Esophagus muscularis mucosa (tissue), 4 donors: ENCODE data around the gene GNB3. TPM values are rescaled to one million over a fixed set of nuclear protein-coding genes. Genes with fewer than 3 reads are reported as not detected.

Source experiments
- DNase-seq: peaks from one replicate; pipeline ENCODE4 v3.0.0-alpha.2; 2017; ENCODE audit errors: extremely low spot score
- H3K27ac ChIP-seq, 4 donors: fragments of 200-600 bp; sonication (generic); replicated peaks in 1 of 4; 1 replicate in 3 of 4; 2 replicates in 1 of 4; pipeline ENCODE4 v1.5.1; 2016 to 2019; ENCODE audit warnings: mild to moderate bottlenecking in 1 of 4
- H3K27me3 ChIP-seq, 4 donors: fragments of 200-600 bp; sonication (generic); one replicate each; pipeline versions ENCODE4 v1.5.1 to v1.6.0; 2016 to 2019
- H3K36me3 ChIP-seq, 4 donors: fragments of 200-600 bp; sonication (generic); one replicate each; pipeline ENCODE4 v1.5.1; 2016 to 2019
- H3K4me1 ChIP-seq, 4 donors: fragments of 200-600 bp; sonication (generic); one replicate each; pipeline ENCODE4 v1.5.1; 2016 to 2019
- H3K4me3 ChIP-seq, 4 donors: fragments of 200-600 bp; sonication (generic); 1 replicate in 2 of 4; 2 replicates in 2 of 4; pipeline ENCODE4 v1.5.1; 2016 to 2019; ENCODE audit warnings: mild to moderate bottlenecking in 4 of 4, moderate library complexity in 1 of 4
- H3K9me3 ChIP-seq, 4 donors: fragments of 200-600 bp; sonication (generic); 1 replicate in 3 of 4; 2 replicates in 1 of 4; pipeline ENCODE4 v1.5.1; 2016 to 2019
- EP300 ChIP-seq: sonication (generic); formaldehyde crosslinking; IDR thresholded peaks from one replicate; pipeline ENCODE4 v1.6.1; 2017; ENCODE audit warnings: antibody characterized with exemption
- POLR2A ChIP-seq: fragments of 450-650 bp; IDR thresholded peaks from one replicate; pipeline ENCODE4 v1.6.1; 2017; ENCODE audit warnings: antibody characterized with exemption, moderate library complexity, mild to moderate bottlenecking, low read depth
- POLR2AphosphoS5 ChIP-seq, 2 donors: sonication (generic); formaldehyde crosslinking; IDR thresholded peaks; one replicate each; pipeline ENCODE4 v1.6.1; 2017; ENCODE audit warnings: antibody characterized with exemption in 2 of 2
- WGBS: methylation state at CpG from one replicate; pipeline ENCODE4 v1.1.5; 2018; 5-methylcytosine and 5-hydroxymethylcytosine counted together
- intact Hi-C: fragments of 100-400 bp; cut with DNase I; formaldehyde crosslinking; loops from one replicate; pipeline ENCODE4 v1.15.1; 2023
- total RNA-seq, 4 donors: library from RNA; depleted of rRNA; stranded (reverse); fragments of >200 nt; gene quantifications; one replicate each; pipeline versions ENCODE4 v1.1.0 to v1.2.1, GENCODE V29; 2016
- TF ChIP-seq, protein P1 (sequence below), 3 experiments: fragments of 200-600 bp in 2 of 3; fragments of 450-650 bp in 1 of 3; sonication (generic) in 2 of 3; IDR thresholded peaks; one replicate each; pipeline ENCODE4 v1.5.1; 2017 to 2019; ENCODE audit warnings: antibody characterized with exemption in 3 of 3, mild to moderate bottlenecking in 2 of 3, moderate library complexity in 1 of 3

Gene GNB3
- total RNA-seq, 4 donors from 2014 or later, result 0.39 to 1.7 (median 0.46) TPM

- TF ChIP-seq POLR2AphosphoS5 (IDR thresholded peaks at IDR 0.05), result peak in 1 of 2 donors; percentile 58
- TF ChIP-seq POLR2A, result no peak
- TF ChIP-seq, protein P1, sequence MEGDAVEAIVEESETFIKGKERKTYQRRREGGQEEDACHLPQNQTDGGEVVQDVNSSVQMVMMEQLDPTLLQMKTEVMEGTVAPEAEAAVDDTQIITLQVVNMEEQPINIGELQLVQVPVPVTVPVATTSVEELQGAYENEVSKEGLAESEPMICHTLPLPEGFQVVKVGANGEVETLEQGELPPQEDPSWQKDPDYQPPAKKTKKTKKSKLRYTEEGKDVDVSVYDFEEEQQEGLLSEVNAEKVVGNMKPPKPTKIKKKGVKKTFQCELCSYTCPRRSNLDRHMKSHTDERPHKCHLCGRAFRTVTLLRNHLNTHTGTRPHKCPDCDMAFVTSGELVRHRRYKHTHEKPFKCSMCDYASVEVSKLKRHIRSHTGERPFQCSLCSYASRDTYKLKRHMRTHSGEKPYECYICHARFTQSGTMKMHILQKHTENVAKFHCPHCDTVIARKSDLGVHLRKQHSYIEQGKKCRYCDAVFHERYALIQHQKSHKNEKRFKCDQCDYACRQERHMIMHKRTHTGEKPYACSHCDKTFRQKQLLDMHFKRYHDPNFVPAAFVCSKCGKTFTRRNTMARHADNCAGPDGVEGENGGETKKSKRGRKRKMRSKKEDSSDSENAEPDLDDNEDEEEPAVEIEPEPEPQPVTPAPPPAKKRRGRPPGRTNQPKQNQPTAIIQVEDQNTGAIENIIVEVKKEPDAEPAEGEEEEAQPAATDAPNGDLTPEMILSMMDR (IDR thresholded peaks at IDR 0.05), result peak; percentile 84 to 95 (median 92)
- peak overlapping the region; percentile 14 to 46 (median 26) for H3K4me3 ChIP-seq
- 14% methylated on average over 6 of the region's 19 CpGs for WGBS
- peaks cover 0 to 38% (median 5%) of the 10 kb centered on the region in 4 donors for H3K27me3 ChIP-seq
- H3K27ac ChIP-seq, result peak overlapping the region in 2 of 4 donors; percentile 20 to 21
- H3K36me3 ChIP-seq, result peaks cover 0 to 5% (median 2%) of the 10 kb centered on the region in 4 donors
- intact Hi-C loops, result loop anchor here (5.0 kb wide), 2 partner anchors 73 to 208 kb away; partner anchors contain the start of gene MLF2
- peak; percentile 97 for DNase-seq
- no peaks in the 10 kb centered on the region for H3K9me3 ChIP-seq
- H3K4me1 ChIP-seq, result peaks cover 30 to 80% (median 74%) of the 10 kb centered on the region in 4 donors
Measured at GRCh38 chr12:6825398-6826124, 15.2 kb upstream of the GNB3 start.

DNA sequence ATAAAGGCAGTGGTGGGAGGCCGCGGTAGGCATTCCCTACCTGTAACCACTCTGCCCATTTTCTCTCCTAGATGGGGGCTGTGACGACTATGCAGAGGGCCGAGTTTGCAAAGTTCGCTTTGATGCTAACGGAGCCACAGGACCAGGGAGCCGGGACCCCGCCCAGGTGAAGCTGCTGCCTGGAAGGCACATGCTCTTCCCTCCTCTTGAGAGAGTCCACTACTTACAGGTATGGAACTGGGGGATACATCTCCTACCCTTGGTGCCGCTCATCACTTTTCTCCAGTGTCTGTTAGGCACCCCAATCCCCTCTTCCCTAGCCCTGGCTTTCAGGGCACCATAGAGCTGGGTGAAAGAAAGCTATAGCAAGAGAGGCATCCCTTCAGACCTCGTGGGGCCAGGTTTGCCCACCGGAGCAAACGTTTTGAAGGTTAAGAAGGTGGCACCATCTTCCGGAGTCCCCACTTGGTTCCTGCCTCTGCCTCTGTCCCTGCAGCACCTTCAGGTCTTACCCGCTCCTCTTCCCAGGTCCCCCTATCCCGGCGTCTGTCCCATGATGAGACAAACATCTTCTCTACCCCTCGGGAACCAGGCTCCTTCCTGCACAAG lies 14.5 kb upstream of the GNB3 start:
- intact Hi-C loops, result loop anchor here (5.0 kb wide), 2 partner anchors 74 to 209 kb away; partner anchors contain the start of gene MLF2
- 72% methylated on average over 16 of the region's 17 CpGs for WGBS
- H3K27ac ChIP-seq, result peak overlapping the region in 1 of 4 donors; percentile 64
- H3K9me3 ChIP-seq, result no peaks in the 10 kb centered on the region
- TF ChIP-seq POLR2AphosphoS5 (IDR thresholded peaks at IDR 0.05) (no peak), EP300 (no peak), POLR2A (no peak)
- TF ChIP-seq, protein P1 (IDR thresholded peaks at IDR 0.05), result no peak
- peaks cover 0 to 38% (median 5%) of the 10 kb centered on the region in 4 donors for H3K27me3 ChIP-seq
- peaks cover 0 to 11% (median 5%) of the 10 kb centered on the region in 4 donors for H3K36me3 ChIP-seq
- DNase-seq, result no peak
- no peak overlapping the region for H3K4me3 ChIP-seq
- H3K4me1 ChIP-seq, result peaks cover 30 to 75% (median 68%) of the 10 kb centered on the region in 4 donors

- DNase-seq, result no peak
- Histone ChIP-seq H3K36me3 (peaks cover 0 to 18% (median 9%) of the 10 kb centered on the region in 4 donors), H3K9me3 (no peaks in the 10 kb centered on the region), H3K4me1 (peaks cover 28 to 68% (median 62%) of the 10 kb centered on the region in 4 donors), H3K27ac (peak overlapping the region; percentile 49 to 88 (median 67)), H3K27me3 (peaks cover 0 to 36% (median 5%) of the 10 kb centered on the region in 4 donors), H3K4me3 (peak overlapping the region in 1 of 4 donors; percentile 90)
- TF ChIP-seq EP300, result no peak
- no peak for TF ChIP-seq POLR2AphosphoS5 (IDR thresholded peaks at IDR 0.05)
- TF ChIP-seq, protein P1 (IDR thresholded peaks at IDR 0.05), result no peak
- no peak for TF ChIP-seq POLR2A
- 79% methylated on average over 19 of the region's 22 CpGs for WGBS
- intact Hi-C loops, result loop anchor here (5.0 kb wide), 2 partner anchors 75 to 210 kb away; partner anchors contain the start of gene MLF2
Measured at GRCh38 chr12:6826734-6827436, 13.8 kb upstream of the GNB3 start.

- intact Hi-C loops, result loop anchor here (5.0 kb wide), 2 partner anchors 75 to 210 kb away; partner anchors contain the start of gene MLF2
- peaks cover 24 to 62% (median 56%) of the 10 kb centered on the region in 4 donors for H3K4me1 ChIP-seq
- peaks cover 0 to 30% (median 4%) of the 10 kb centered on the region in 4 donors for H3K27me3 ChIP-seq
- H3K36me3 ChIP-seq, result peaks cover 0 to 24% (median 12%) of the 10 kb centered on the region in 4 donors
- peak overlapping the region; percentile 49 to 88 (median 67) for H3K27ac ChIP-seq
- TF ChIP-seq EP300, result no peak
- TF ChIP-seq POLR2AphosphoS5 (IDR thresholded peaks at IDR 0.05), result peak; percentile 44 to 70
- no peaks in the 10 kb centered on the region for H3K9me3 ChIP-seq
- DNase-seq, result peak; percentile 95
- H3K4me3 ChIP-seq, result peak overlapping the region in 3 of 4 donors; percentile 90 to 95 (median 93)
- 19% methylated on average over 8 of the region's 8 CpGs for WGBS
Measured at GRCh38 chr12:6827437-6827911, 13.3 kb upstream of the GNB3 start.
